ENCODE measurements around the gene TLCD1. TPM values are rescaled to one million over a fixed set of nuclear protein-coding genes. Genes with fewer than 3 reads are reported as not detected.
A peak's percentile ranks its signal among the peaks of the same experiment; 100 is the strongest.

Gene TLCD1
- total and polyA plus RNA-seq, 10 of the 15 experiments (the other 5 are each of a cell fraction or from before 2014, with no cell fraction given): 2.9 to 19.8 (median 7.7) TPM

GRCh38 chr17:28726627-28727491 is 826 bp upstream of the TLCD1 start (continued):
- no peak for TF ChIP-seq ZNF592 (IDR thresholded peaks at IDR 0.05)
- TF ChIP-seq ZNF274 (IDR thresholded peaks at IDR 0.05; ENCODE audit: insufficient read depth, insufficient read length): no peak
- TF ChIP-seq RELA (IDR thresholded peaks at IDR 0.05; ENCODE audit: borderline replicate concordance, partially characterized antibody): no peak
- no peak for TF ChIP-seq ZNF207 (IDR thresholded peaks at IDR 0.05; ENCODE audit: borderline replicate concordance)
- no peak for TF ChIP-seq NFIC (IDR thresholded peaks at IDR 0.05; ENCODE audit: low read depth, low read length)
- peak; percentile 86 for TF ChIP-seq SIN3A (IDR thresholded peaks at IDR 0.05; ENCODE audit: low read depth, low read length)
- TF ChIP-seq NFYA (IDR thresholded peaks at IDR 0.05; ENCODE audit: borderline replicate concordance, low read depth, low read length): no peak
- no peak for TF ChIP-seq CEBPZ (IDR thresholded peaks at IDR 0.05; ENCODE audit: low read depth, low read length)
- peak; percentile 64 for TF ChIP-seq GATAD2B (conservative IDR thresholded peaks at IDR 0.05; ENCODE audit: low read depth)
- TF ChIP-seq RBBP5 (conservative IDR thresholded peaks at IDR 0.05): no peak
- TF ChIP-seq TCF3 (IDR thresholded peaks at IDR 0.05; ENCODE audit: borderline replicate concordance, insufficient read depth, low read depth, low read length): peak; percentile 75
- no peak; the same call in 1 of the 2 replicates for TF ChIP-seq ZBTB40 (IDR thresholded peaks at IDR 0.05; ENCODE audit: borderline replicate concordance)
- TF ChIP-seq EP300 (IDR thresholded peaks at IDR 0.05; ENCODE audit: borderline replicate concordance in 1 of 2, control insufficient read depth in 1 of 2, low read depth in 2 of 2, low read length in 2 of 2): peak; percentile 67 to 77; a peak in 3 of 4 replicates
- TF ChIP-seq SREBF1 (IDR thresholded peaks at IDR 0.05; ENCODE audit: low read length): peak; percentile 18; the same call in 1 of the 2 replicates
- TF ChIP-seq ELK1 (IDR thresholded peaks at IDR 0.05; ENCODE audit: low read depth, low read length): 0 out of 2 replicates have a peak, but pooled peaks have one; percentile 35

Data from GM12878 (cell line).